ENCODE results near the gene CMKLR1. TPM values are rescaled to one million over a fixed set of nuclear protein-coding genes. Genes with fewer than 3 reads are reported as not detected.

The CMKLR1 gene
- total RNA-seq, 1 donor: 0.54 TPM

DNA sequence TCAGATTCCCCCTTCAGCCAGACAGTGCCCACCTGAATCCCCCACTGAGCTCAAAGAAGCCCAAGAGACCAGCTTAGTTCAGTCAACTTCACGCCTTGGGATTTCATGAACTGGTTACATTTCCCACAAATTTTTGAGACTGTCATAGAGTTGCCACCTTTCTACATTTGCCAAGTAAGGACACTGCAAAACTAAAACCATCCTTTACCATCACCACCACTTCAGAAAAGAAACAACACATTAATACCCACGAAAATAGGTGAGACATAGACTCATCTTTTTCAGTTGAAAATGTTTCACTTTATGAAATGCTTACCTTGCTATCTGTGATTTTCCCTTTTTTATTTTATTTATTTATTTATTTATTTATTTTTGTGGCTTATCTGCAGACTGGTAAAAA lies 16.1 kb downstream of the CMKLR1 start:
- TF ChIP-seq, protein P1, sequence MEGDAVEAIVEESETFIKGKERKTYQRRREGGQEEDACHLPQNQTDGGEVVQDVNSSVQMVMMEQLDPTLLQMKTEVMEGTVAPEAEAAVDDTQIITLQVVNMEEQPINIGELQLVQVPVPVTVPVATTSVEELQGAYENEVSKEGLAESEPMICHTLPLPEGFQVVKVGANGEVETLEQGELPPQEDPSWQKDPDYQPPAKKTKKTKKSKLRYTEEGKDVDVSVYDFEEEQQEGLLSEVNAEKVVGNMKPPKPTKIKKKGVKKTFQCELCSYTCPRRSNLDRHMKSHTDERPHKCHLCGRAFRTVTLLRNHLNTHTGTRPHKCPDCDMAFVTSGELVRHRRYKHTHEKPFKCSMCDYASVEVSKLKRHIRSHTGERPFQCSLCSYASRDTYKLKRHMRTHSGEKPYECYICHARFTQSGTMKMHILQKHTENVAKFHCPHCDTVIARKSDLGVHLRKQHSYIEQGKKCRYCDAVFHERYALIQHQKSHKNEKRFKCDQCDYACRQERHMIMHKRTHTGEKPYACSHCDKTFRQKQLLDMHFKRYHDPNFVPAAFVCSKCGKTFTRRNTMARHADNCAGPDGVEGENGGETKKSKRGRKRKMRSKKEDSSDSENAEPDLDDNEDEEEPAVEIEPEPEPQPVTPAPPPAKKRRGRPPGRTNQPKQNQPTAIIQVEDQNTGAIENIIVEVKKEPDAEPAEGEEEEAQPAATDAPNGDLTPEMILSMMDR (IDR thresholded peaks at IDR 0.05; ENCODE audit: insufficient read depth, low read length): no peak
- DNase-seq (ENCODE audit: low read depth): no peak
- no peak overlapping the region for H3K4me3 ChIP-seq (ENCODE audit: low read depth, low read length)

DNA sequence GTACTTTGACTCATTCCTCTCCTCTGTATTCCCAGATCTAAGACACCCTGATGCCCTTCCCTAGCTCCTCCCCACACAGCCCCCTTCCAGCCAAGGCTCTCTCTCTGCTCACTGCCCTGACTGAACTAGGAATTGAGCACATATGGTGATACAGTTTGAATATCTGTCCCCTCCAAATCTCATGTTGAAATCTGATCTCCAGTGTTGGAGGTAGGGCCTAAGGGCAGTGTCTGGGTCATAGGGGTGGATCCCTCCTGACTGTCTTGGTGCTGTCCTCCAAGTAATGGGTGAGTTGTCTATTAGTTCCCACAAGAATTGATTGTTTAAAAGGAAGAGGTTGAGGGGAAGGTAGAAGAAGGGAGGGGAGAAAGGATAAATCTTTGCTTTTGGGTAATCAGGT lies 17.4 kb downstream of the CMKLR1 start:
- no peak overlapping the region for H3K4me3 ChIP-seq (ENCODE audit: low read depth, low read length)
- no peak for DNase-seq (ENCODE audit: low read depth)
- TF ChIP-seq, protein P1 (IDR thresholded peaks at IDR 0.05; ENCODE audit: insufficient read depth, low read length): no peak

DNA sequence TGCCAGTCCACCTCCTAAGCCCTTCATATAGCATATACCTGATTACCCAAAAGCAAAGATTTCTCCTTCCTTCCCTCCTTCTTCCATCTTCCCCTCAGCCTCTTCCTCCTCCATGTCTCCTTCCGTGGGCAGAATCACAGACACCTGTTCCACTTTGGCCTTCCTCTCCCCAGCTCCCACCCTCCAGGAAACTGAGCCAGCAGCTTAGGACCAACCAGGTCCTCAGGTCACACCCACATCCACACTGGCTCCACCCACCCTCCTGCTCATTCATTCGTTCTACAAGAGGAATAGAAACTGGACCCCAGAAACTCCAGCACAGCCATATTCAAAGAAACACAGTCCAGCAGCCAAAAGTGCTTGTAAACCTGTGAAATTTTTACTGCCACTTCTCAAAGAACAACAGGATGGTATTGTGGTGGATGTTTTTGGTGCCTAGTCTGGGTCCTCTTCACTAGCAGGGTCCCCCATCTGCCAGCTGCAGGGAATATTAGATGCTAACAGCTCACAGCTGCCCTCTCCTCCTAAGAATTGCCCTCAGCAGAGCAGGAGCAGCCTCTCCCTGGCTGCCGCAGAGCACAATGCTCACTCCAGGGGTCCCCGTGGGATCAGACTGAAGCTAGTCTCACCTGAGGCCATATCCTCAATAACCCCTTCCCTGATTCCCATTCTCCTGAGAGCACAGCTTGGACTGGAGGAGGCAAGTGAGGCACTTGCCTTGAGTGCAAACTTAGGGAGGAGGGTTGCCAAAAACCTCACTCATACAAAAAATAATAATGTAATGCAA lies 18.4 kb downstream of the CMKLR1 start:
- DNase-seq (ENCODE audit: low read depth): no peak
- no peak overlapping the region for H3K4me3 ChIP-seq (ENCODE audit: low read depth, low read length)
- TF ChIP-seq, protein P1 (IDR thresholded peaks at IDR 0.05; ENCODE audit: insufficient read depth, low read length): no peak

DNA sequence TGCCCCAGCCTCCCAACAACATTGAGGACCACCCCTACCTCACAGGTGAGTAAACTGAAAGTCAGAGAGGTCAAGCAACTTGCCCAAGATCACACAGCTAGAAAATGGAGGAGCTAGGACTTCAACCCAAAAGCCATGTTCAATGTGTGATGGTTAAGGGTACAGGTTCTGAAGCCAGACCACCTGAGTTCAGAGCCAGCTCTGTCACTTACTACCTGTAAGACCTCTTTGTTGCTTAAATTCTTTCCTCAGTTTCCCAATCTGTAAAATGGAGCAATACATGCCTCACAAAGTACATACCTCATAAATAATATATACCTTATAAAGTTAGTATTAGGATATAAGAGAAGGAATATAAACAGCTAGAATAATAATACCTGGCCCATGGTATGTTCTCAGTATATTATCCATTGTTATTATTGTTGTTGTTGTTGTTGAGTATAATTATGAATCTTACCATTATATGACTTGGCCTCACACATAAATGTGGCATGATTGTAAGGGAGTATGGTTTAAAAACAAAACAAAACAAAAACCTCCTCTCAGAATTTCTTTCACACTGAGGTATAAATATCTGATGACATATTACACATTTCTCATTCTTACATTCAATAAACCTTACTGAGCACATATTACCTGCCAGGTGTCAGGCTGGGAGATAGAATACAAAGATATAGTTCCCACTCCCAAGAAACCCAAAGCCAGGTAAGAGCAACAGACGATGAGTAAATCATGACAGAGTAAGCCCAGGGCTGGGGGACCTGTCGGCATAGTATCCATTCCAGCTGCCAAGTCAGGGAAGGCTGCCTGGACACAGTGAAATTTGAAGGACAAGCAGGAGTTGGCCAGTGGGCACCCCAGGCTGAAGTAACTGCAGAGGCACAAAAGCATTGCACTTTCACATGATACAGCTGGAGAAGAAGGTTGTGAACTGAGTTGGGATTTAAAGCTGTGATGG lies 19.6 kb downstream of the CMKLR1 start:
- no peak for DNase-seq (ENCODE audit: low read depth)
- no peak overlapping the region for H3K4me3 ChIP-seq (ENCODE audit: low read depth, low read length)
- TF ChIP-seq, protein P1 (IDR thresholded peaks at IDR 0.05; ENCODE audit: insufficient read depth, low read length): no peak

DNA sequence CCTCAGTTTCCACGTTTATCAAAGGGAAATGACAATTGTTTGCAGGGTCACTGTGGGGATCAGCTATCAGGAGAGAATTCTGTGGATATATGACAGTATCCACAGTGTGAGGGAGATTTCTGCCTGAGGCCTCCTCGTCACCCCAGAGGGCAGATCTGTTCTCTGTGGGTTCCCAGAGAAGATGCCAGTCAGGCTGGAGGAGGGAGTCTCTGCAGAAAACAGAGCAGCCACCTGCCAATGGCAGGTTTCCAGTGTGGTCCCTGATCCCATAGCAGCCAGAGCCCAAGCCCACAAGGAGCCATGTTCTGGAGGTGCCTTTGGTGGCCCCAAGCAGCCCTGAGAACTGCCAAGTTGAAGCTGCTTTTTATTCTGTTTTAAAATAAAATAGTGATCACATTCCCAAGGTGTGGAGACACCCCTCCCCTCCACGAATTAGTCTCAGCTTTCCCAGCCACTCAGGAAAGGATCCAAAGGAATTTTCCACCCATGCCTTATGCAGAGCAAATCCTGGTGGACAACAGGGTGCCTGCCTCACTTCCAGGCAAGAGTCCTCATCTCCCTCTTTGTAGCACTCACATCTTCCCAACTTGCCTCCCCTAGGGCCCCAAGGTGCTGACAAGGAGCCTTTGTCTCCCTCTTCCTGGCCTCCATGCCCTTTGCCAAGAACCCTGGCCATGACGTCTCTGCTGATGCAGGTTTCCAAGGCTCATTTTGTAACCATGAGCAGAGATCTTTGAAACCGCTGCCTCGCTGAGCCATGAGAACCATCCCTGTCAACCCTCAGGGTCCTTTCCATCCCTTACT lies 20.4 kb downstream of the CMKLR1 start:
- H3K4me3 ChIP-seq (ENCODE audit: low read depth, low read length): no peak overlapping the region
- DNase-seq (ENCODE audit: low read depth): no peak
- TF ChIP-seq, protein P1 (IDR thresholded peaks at IDR 0.05; ENCODE audit: insufficient read depth, low read length): no peak
